Activated CD4-positive, alpha-beta T cell treated with anti-CD3 and anti-CD28 coated beads, Interleukin-10, Interleukin-2, amounts not matched to agents 100 ng/mL and 50 ng/mL, durations not matched to agents 16 hours and 8 hours (primary cell): ENCODE data around the gene MAPK8.
"Not testable (repeated sequence)": the region's sequence is repeated elsewhere in the genome, so short reads cannot be mapped to it uniquely, and the experiment has no call there.

Experiments
- DNase-seq: peaks from one replicate; pipeline ENCODE4 v3.0.0-alpha.2; 2020

The MAPK8 gene

GRCh38 chr10:48389846-48390557 lies 83.5 kb downstream of the MAPK8 start:
- DNase-seq: no peak

GRCh38 chr10:48390558-48390871 lies 84.0 kb downstream of the MAPK8 start:
- no peak for DNase-seq

GRCh38 chr10:48390933-48391845 lies 84.7 kb downstream of the MAPK8 start:
- DNase-seq: peak; percentile 65

GRCh38 chr10:48391994-48392393 lies 85.5 kb downstream of the MAPK8 start:
- no peak for DNase-seq

GRCh38 chr10:48398261-48398660 lies 91.8 kb downstream of the MAPK8 start:
- no peak for DNase-seq

GRCh38 chr10:48399056-48399541 lies 92.6 kb downstream of the MAPK8 start:
- DNase-seq: no peak

- no peak for DNase-seq
Measured at GRCh38 chr10:48399551-48399950, 93.1 kb downstream of the MAPK8 start.

GRCh38 chr10:48400129-48400849 lies 93.8 kb downstream of the MAPK8 start:
- DNase-seq: no peak

- DNase-seq: peak; percentile 6
Measured at GRCh38 chr10:48400850-48401220, 94.4 kb downstream of the MAPK8 start.

GRCh38 chr10:48404646-48405045 lies 98.2 kb downstream of the MAPK8 start:
- no peak for DNase-seq

- no peak for DNase-seq
Measured at GRCh38 chr10:48406204-48406603, 99.7 kb downstream of the MAPK8 start.

- no peak for DNase-seq
Measured at GRCh38 chr10:48406658-48407057, 100.2 kb downstream of the MAPK8 start.

GRCh38 chr10:48410503-48410902 lies 104.0 kb downstream of the MAPK8 start:
- DNase-seq: no peak

- no peak for DNase-seq
Measured at GRCh38 chr10:48411510-48411909, 105.0 kb downstream of the MAPK8 start.

- no peak for DNase-seq
Measured at GRCh38 chr10:48412081-48412480, 105.6 kb downstream of the MAPK8 start.

- no peak for DNase-seq
Measured at GRCh38 chr10:48412933-48413332, 106.5 kb downstream of the MAPK8 start.

- no peak for DNase-seq
Measured at GRCh38 chr10:48414160-48414559, 107.7 kb downstream of the MAPK8 start.

- no peak for DNase-seq
Measured at GRCh38 chr10:48414778-48415177, 108.3 kb downstream of the MAPK8 start.

- DNase-seq: no peak
Measured at GRCh38 chr10:48416584-48417232, 110.2 kb downstream of the MAPK8 start.

- DNase-seq: no peak
Measured at GRCh38 chr10:48417374-48417773, 110.9 kb downstream of the MAPK8 start.

GRCh38 chr10:48418189-48418788 lies 111.8 kb downstream of the MAPK8 start:
- no peak for DNase-seq

GRCh38 chr10:48419714-48420113 lies 113.2 kb downstream of the MAPK8 start:
- DNase-seq: no peak

GRCh38 chr10:48421862-48422261 lies 115.4 kb downstream of the MAPK8 start:
- DNase-seq: not testable (repeated sequence)
